ENCODE measurements around the gene PBX1. TPM values are rescaled to one million over a fixed set of nuclear protein-coding genes. Genes with fewer than 3 reads are reported as not detected.

PBX1 gene
- total and polyA plus RNA-seq, 2 donors from 2014 or later = 14.9 to 91.5 TPM

DNA sequence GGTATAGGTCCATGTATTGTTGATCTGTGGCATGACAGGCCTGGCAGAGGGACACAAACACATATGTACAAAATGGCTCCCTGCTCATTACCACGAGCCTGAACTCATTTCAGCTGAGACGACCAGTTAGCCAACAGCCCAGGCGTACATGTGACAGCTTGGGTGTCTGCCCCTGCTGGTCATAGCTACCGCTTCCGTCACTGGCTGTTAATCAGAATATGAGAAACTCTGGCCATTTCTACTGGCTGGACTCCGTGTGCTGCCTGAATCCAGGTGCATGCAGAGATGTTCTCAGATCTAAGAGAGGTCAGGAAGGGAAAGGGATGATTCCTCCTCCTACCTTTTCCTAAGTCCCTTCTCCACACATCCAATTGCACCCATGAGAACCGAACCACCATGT, 144.5 kb downstream of the PBX1 start:
- peak in 3 of 5 donors; percentile 62 to 78 (median 75) for DNase-seq
- H3K4me3 ChIP-seq (ENCODE audit: low read length in 3 of 3) = no peak overlapping the region

DNA sequence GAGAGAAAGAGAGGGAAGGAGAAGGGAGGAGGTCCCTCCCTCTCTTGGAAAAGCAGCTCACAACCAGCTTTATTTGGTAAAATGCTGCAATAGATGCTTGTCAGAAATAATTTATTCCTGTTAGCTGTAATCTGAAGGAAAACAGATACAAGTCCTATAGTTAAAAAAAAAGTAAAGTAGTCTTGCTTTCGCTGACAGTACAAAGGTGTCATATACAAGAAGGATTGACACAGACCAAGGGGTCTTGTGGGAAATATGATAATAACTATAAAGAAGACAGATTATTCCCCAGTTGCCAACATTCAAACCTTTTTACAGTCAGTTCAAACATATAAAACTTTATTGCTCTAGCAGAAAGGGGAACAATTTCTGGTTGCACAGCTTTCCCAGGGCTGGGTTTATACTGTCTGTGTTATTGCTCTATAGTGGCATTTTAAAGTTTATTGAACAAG, 145.0 kb downstream of the PBX1 start:
- Histone ChIP-seq H3K27me3 (ENCODE audit: control insufficient read depth, insufficient read depth, low read length) (no peaks in the 10 kb centered on the region), H3K9me3 (ENCODE audit: control insufficient read depth in 2 of 3, insufficient read depth in 1 of 3, low read length in 3 of 3) (no peaks in the 10 kb centered on the region), H3K4me3 (ENCODE audit: low read length in 3 of 3) (no peak overlapping the region), H3K36me3 (ENCODE audit: control insufficient read depth in 2 of 3, insufficient read depth in 3 of 3, low read length in 3 of 3) (no peaks in the 10 kb centered on the region), H3K9ac (ENCODE audit: low read length in 3 of 3) (no peak overlapping the region), H3K4me1 (ENCODE audit: control insufficient read depth in 2 of 3, insufficient read depth in 2 of 3, low read depth in 1 of 3, low read length in 3 of 3) (peaks cover 0 to 17% (median 15%) of the 10 kb centered on the region in 3 donors), H3K27ac (ENCODE audit: low read depth in 2 of 2, low read length in 2 of 2) (no peak overlapping the region)
- TF ChIP-seq, protein P1, sequence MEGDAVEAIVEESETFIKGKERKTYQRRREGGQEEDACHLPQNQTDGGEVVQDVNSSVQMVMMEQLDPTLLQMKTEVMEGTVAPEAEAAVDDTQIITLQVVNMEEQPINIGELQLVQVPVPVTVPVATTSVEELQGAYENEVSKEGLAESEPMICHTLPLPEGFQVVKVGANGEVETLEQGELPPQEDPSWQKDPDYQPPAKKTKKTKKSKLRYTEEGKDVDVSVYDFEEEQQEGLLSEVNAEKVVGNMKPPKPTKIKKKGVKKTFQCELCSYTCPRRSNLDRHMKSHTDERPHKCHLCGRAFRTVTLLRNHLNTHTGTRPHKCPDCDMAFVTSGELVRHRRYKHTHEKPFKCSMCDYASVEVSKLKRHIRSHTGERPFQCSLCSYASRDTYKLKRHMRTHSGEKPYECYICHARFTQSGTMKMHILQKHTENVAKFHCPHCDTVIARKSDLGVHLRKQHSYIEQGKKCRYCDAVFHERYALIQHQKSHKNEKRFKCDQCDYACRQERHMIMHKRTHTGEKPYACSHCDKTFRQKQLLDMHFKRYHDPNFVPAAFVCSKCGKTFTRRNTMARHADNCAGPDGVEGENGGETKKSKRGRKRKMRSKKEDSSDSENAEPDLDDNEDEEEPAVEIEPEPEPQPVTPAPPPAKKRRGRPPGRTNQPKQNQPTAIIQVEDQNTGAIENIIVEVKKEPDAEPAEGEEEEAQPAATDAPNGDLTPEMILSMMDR (IDR thresholded peaks at IDR 0.05; ENCODE audit: borderline replicate concordance, extremely low read depth, insufficient read depth) = no peak
- intact Hi-C loops (cut with DNase I) = no loop called here
- peak in 2 of 5 donors; percentile 31 to 53 for DNase-seq
- FAIRE-seq = no peak

More for the DNA sequence above, 144.5 kb downstream of the PBX1 start:
- intact Hi-C loops (cut with DNase I) = no loop called here
- FAIRE-seq = no peak
- Histone ChIP-seq H3K27ac (ENCODE audit: low read depth in 2 of 2, low read length in 2 of 2) (no peak overlapping the region), H3K27me3 (ENCODE audit: control insufficient read depth, insufficient read depth, low read length) (no peaks in the 10 kb centered on the region), H3K36me3 (ENCODE audit: control insufficient read depth in 2 of 3, insufficient read depth in 3 of 3, low read length in 3 of 3) (no peaks in the 10 kb centered on the region), H3K9me3 (ENCODE audit: control insufficient read depth in 2 of 3, insufficient read depth in 1 of 3, low read length in 3 of 3) (no peaks in the 10 kb centered on the region), H3K9ac (ENCODE audit: low read length in 3 of 3) (no peak overlapping the region), H3K4me1 (ENCODE audit: control insufficient read depth in 2 of 3, insufficient read depth in 2 of 3, low read depth in 1 of 3, low read length in 3 of 3) (peaks cover 0 to 17% (median 12%) of the 10 kb centered on the region in 3 donors)
- TF ChIP-seq, protein P1 (IDR thresholded peaks at IDR 0.05; ENCODE audit: borderline replicate concordance, extremely low read depth, insufficient read depth) = no peak

DNA sequence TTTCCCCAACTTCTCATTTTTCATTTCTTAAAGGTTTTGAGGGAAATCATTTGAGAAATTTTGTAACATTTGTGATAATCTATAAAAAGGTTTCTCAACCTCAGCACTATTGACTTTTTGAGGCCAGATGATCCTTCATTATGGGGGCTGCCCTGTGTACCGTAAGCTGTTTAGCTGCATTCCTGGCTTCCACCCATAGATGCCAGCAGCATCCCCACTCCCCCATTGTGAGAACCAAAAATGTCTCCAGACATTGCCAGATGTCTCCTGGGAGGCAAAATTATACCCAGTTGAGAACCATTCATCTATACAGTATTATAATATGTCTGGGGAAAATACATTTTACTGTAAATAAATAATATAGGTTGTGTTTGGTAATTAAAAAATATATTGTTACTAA, 146.0 kb downstream of the PBX1 start:
- no peak for DNase-seq
- intact Hi-C loops (cut with DNase I) = no loop called here
- H3K4me1 ChIP-seq (ENCODE audit: control insufficient read depth in 2 of 3, insufficient read depth in 2 of 3, low read depth in 1 of 3, low read length in 3 of 3) = peaks cover 0 to 17% (median 16%) of the 10 kb centered on the region in 3 donors

More for the DNA sequence above, 146.0 kb downstream of the PBX1 start:
- H3K9me3 ChIP-seq (ENCODE audit: control insufficient read depth in 2 of 3, insufficient read depth in 1 of 3, low read length in 3 of 3) = no peaks in the 10 kb centered on the region
- H3K27ac ChIP-seq (ENCODE audit: low read depth in 2 of 2, low read length in 2 of 2) = no peak overlapping the region
- FAIRE-seq = no peak
- no peak overlapping the region for H3K9ac ChIP-seq (ENCODE audit: low read length in 3 of 3)
- H3K27me3 ChIP-seq (ENCODE audit: control insufficient read depth, insufficient read depth, low read length) = no peaks in the 10 kb centered on the region
- H3K36me3 ChIP-seq (ENCODE audit: control insufficient read depth in 2 of 3, insufficient read depth in 3 of 3, low read length in 3 of 3) = no peaks in the 10 kb centered on the region
- H3K4me3 ChIP-seq (ENCODE audit: low read length in 3 of 3) = no peak overlapping the region
- TF ChIP-seq, protein P1 (IDR thresholded peaks at IDR 0.05; ENCODE audit: borderline replicate concordance, extremely low read depth, insufficient read depth) = no peak

All from kidney (tissue), 14 donors.